A549 (cell line): ENCODE measurements around the gene KCNQ1OT1.

Experiments
- CTCF ChIP-seq: fragments of >200 bp; sonication (Bioruptor Twin); formaldehyde crosslinking; IDR thresholded peaks from 3 replicates; pipeline ENCODE4 v1.5.1; 2016
- POLR2A ChIP-seq: IDR thresholded peaks from 2 replicates; pipeline ENCODE4 v1.6.1; 2012; ENCODE audit warnings: mild to moderate bottlenecking, low read length
- POLR2AphosphoS2 ChIP-seq: conservative IDR thresholded peaks from 2 replicates; pipeline ENCODE4 v1.6.1; 2012; ENCODE audit warnings: low read length, improper control_type of control experiment, inconsistent platforms
- REST ChIP-seq: fragments of 200-600 bp; sonication (generic); IDR thresholded peaks from 2 replicates; pipeline ENCODE4 v1.6.1; 2016; ENCODE audit warnings: antibody characterized with exemption, mild to moderate bottlenecking, moderate library complexity

- TF ChIP-seq POLR2AphosphoS2 (no peak), CTCF (no peak), POLR2A (no peak), REST (no peak)
These were observed 47.9 kb downstream of the KCNQ1OT1 start for GRCh38 chr11:2651826-2652271.
